NCI-H524 treated with DMSO at 0.1 percent for 48 hours (cell line): ENCODE measurements around the gene ARL15.
"Not testable (repeated sequence)": the region's sequence is repeated elsewhere in the genome, so short reads cannot be mapped to it uniquely, and the experiment has no call there.

ENCODE experiments used
- DNase-seq: peaks from one replicate; lab custom pipeline; 2025; lab: John Stamatoyannopoulos, UW

The ARL15 gene

DNA sequence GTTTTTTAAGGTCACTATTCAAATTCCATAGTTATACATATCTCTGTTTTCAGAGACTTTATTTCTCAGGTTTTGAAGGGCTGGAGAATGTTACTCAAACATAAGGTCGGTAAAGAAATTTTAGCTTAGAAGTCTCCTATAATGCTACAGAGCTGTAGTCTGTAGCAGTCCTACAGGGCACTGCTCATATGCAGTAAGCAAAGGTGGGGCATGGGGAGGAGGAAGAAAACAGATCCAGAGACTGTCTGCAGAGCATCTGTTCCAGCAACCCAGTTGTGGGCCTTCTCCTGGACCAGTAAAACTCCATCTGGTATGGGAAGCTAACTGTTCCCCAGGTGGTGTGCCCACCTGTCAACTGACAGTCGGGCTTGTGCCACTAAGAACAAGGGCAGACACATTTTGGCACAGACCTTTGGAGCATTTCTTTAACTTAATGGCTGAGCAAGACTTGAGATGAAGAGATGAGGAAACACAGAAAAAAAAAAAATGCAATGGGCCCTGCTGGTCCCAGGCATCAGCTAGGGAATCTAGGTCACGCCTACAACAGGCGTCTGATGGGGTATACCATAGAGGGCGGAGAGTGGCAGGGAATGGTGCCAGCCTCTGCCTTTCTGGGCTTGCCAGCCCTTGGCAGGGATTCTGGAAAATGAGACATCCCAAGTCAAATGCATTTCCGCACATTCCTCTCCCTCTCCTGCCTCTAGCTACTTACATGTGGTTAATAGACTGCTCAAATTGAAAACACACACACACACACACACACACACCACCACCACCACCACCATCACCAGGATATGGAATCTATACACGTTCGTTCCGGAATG lies 218.9 kb downstream of the ARL15 start:
- no peak for DNase-seq

GRCh38 chr5:54090495-54091120 lies 219.8 kb downstream of the ARL15 start:
- no peak for DNase-seq

DNA sequence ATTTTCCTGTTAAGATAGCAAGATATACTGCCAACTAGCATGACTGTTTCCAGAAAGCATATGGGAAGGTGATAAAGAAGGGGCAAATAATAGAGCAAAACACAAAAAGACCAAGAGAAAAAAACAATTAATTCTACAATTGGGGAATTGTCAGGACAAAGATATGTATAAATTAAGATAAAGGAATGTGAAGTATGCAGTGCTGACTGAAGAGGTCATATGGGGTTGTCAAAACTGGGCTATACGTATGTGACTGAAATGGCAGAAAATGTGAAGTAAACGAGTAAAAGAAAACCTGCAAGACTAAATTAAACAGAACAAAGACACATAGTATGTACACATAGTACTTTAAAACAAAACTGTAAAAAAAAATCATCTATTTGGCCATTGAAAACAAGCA lies 222.3 kb downstream of the ARL15 start:
- no peak for DNase-seq

DNA sequence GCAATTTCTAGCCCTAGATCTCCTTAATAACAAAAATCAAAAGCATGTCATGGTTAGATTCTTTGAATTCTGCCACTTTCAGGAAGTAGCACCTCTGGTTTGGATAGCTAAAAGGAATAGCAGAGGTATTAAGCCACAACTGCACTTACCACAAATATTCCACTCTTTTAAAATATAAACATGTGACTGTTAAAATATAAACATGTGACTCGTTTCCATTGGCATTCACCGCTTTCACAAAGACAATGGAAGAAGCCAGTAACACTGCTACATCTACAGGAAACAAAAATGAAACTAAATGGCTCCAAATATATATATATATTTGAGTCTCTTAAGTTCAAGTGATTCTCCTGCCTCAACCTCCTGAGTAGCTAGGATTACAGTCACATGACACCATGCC lies 222.9 kb downstream of the ARL15 start:
- DNase-seq = no peak

DNA sequence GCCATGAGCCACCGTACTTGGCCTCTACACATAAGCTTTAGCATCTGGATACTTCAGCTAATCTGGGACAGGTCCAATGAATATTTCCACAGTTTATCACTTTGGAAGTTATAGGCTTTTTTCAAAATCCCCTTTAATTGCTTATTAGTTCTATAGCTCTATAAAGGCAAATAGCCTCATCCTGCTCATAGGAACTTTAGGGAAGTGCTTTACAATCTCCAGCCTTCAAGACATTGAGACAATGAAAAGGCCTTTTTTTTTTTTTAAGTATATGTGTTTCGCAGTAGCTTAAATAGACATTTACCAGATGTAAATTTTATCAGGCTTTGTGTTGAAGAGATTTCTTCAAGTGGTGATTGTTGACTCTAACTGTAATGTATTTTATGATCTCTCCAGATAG lies 224.2 kb downstream of the ARL15 start:
- DNase-seq = no peak

DNA sequence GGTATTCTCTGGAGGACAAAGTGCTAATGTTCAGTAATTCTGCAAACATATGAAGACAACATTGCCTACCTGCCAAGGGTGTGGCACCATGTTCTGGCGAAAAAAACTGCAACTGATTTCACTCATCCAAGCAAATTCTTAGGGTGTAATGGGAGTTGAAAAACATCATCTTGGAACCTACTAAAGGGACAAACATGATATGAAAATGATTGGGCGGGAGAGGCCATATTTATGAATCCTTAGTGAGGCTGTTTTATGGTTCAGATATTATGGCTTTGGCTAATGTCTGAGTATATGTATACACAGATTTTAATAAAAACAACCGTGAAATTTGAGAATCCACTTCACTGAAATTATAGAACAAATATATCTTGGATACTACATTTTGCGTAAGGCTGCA lies 225.7 kb downstream of the ARL15 start:
- no peak for DNase-seq

- no peak for DNase-seq
Measured at GRCh38 chr5:54083851-54084250, 226.5 kb downstream of the ARL15 start.

DNA sequence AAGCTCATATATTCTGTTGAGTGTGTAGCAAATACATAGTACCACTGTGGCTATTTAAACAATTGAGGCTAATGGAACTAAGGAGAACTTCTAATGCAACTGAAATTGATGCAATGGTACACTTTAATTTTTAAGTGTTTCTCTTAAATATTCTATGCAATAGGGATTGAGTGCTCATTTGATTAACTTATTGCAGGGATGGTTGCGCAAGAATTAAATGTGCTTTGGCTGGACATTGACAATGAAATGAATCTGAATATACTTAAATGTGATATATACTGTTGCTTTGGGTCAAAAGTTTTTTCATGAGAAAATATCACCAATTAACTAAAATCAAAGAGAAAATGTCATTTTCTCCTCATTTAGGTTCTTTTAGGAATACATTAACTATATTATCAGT lies 227.1 kb downstream of the ARL15 start:
- no peak for DNase-seq

GRCh38 chr5:54081415-54081814 lies 229.0 kb downstream of the ARL15 start:
- no peak for DNase-seq

- no peak for DNase-seq
Measured at GRCh38 chr5:54080831-54081230, 229.5 kb downstream of the ARL15 start.

DNA sequence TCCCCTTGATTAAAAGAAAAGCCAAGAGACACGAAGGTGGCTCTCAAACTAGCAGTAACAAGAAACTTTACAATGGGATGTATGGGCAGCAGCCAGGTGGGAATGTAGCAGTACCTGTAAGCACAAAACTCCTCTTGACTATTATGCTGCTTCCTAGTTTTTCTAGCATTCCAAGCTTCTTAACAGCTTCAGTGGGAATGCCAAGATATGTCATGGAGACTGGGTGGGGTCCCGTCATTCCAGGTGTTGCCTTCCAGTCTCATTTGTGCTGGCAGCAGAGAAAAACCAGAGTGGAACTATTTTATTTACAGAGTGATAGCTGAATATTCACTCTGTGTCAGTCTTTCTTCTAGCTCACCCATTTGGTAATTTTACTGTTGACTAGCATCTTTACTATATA lies 236.6 kb downstream of the ARL15 start:
- DNase-seq = no peak

GRCh38 chr5:54073131-54073530 lies 237.2 kb downstream of the ARL15 start:
- DNase-seq = no peak

DNA sequence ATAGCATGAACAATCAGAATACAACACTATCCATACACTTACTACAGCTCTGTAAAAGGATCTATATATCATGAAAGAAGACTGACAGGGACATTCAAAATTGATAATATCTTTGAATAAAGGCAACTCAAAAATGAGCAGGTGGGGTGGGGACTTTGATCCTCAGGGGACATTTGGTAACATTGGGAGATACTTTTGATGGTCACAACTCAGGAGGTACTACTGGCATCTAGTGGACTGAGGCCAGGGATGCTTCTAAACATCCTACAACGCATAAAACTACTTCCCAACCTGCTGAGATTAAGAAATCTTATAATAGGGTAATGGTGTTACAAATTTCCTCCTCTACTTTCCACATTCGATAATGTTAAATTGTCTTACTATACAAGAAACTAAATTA lies 243.9 kb downstream of the ARL15 start:
- no peak for DNase-seq

DNA sequence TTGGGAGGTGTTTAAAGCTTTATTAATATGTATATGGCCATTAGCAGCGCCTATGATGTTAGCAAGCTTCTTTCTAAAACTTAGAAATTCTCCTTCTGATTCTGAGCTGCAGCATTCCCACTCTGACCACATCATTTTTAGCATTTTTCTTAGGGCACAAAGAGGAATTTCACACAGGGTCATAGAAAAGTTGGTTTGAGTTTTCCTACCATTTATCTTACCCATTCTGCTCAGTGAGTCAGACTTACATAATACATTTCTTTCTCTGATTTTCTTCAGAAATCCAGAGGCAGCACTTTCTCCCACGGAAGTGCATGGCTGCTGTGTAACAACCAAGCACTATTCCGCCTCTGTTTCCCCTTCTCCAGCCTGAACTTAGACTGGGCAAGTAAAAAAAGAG lies 246.6 kb downstream of the ARL15 start:
- DNase-seq = no peak

DNA sequence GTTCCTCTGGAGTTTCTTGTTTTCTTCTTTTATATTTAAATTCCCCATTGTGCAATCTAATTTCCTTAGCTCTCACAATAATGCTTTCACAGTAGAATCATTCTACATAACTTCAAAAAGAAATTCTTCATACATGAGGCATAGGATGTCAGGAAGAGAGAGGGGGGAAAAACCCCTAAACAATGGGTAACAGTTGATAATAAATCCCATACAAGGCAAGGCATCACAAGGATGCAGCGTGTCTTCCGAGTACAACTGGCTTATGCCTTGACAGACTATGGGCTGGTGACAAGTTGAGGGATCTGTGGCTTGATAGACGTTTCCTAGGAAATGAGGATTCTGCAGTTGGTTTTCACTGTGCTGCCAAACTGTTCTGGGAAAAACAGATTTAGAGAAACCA lies 247.4 kb downstream of the ARL15 start:
- DNase-seq = no peak

DNA sequence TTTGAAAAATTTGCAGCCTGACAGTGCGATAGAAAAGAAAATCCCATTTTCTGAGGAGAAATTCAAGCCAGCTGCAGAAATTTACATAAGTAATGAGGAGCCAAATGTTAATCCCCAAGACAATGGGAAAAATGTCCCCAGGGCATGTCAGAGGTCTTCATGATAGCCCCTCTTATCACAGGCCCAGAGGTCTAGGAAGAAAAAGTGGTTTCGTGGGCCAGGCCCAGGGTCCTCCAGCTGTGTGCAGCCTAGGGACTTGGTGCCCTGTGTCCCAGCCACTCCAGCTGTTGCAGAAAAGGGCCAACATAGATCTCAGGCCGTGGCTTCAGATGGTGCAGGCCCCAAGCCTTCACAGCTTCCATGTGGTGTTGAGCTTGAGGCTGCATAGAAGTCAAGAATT lies 249.5 kb downstream of the ARL15 start:
- DNase-seq = not testable (repeated sequence)

DNA sequence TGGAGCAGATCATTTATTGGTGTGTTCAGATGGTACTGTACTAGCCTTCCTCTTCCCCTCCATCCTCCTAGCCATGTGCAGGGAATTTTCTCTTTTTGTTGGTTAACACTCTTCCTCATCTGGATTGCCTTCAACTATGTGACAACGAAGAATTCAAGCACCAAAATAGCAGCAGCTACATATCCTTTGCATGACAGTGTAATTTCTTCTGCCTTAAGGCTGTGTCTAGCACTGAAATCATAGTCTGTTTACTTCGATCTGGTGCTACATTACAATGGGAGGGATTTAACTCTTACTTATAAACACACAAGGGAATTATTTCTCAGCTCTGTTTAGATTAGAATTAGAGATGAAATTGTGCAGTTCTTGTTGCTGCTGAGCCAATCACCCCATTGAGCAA lies 260.4 kb downstream of the ARL15 start:
- DNase-seq = no peak

DNA sequence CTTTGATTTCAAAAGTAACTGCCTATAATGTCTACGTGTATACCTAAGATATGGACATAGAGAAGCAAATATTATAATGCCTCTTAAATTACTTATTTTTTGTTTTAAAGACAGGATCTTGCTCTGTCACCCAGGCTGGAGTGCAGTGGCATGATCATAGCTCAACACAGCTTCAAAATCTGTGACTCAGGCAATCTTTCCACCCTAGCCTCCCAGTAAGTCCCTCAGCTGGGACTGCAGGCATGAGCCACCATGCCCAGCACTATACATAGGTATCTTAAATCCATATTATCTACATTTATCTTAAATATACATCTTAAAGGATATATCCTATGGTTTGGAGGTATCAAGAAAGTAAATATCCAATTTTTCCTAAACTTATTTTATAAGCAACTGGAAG lies 261.2 kb downstream of the ARL15 start:
- no peak for DNase-seq

- DNase-seq = no peak
Measured at GRCh38 chr5:54045077-54045792, 265.1 kb downstream of the ARL15 start.

DNA sequence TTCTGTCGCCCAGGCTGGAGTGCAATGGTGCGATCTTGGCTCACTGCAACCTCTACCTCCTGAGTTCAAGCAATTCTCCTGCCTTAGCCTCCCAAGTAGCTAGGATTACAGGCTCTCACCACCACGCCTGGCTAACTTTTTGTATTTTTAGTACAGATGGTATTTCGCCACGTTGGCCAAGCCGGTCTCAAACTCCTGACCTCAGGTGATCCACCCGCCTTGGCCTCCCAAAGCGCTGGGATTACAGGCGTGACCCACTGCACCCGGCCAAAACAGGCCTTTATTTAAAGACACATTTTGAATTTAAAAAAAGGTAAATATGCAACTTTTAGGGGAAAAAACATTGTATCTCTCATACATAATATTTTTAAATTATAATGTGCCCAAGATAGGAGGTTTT lies 266.1 kb downstream of the ARL15 start:
- not testable (repeated sequence) for DNase-seq

GRCh38 chr5:54040804-54041203 lies 269.6 kb downstream of the ARL15 start:
- DNase-seq = no peak

DNA sequence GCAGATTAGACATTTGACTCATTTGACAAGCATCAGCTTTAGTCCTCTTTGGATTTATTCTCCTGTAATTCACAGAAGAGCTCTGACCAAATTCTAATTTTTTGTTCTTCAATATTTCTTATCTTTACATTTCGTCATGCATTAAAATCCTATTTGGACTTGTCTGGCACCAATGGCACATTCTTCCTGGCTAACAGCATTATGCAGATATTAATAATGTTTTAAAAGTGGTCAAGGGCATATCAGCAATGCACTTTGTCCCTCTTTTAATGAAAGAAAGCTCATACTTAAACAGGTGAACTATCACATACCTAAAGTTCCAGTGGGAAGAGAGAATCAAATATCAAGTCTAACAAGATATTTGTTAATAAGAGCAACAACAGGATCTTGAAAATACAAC lies 270.4 kb downstream of the ARL15 start:
- no peak for DNase-seq

DNA sequence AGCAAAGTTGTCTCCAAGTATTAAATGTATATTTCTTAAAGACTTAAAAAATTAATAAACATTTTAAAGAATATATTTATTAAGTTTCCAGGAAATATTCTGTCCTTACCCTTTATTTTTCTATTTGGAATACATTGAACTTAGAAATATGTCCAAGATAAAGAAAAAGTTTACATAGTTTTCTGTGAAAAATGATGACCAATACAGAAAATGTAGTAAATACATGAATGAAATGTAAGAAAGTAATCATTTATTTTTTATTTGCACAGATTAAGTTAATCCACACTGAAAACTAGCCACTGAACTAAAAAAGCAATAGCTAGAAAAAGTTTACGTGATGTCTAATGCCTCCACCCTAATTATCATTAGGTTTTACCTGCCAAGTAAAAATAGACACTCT lies 273.2 kb downstream of the ARL15 start:
- DNase-seq = no peak
